GM18511 (cell line): Measurements from ENCODE around the gene IGF2BP2.
A peak's percentile ranks its signal among the peaks of the same experiment; 100 is the strongest.
"Not testable (repeated sequence)": the region's sequence is repeated elsewhere in the genome, so short reads cannot be mapped to it uniquely, and the experiment has no call there.

Experiments
- ATAC-seq: cut with Tn5 transposase; IDR thresholded peaks from one replicate; pipeline ENCODE4 v1.9.1; 2021; ENCODE audit warnings: mild to moderate bottlenecking, moderate library complexity; ENCODE audit not compliant: unreplicated experiment

The IGF2BP2 gene

GRCh38 chr3:185678027-185678426, 146.8 kb downstream of the IGF2BP2 start:
- no peak for ATAC-seq

GRCh38 chr3:185677146-185677829, 147.6 kb downstream of the IGF2BP2 start:
- no peak for ATAC-seq

GRCh38 chr3:185667574-185667973, 157.3 kb downstream of the IGF2BP2 start:
- no peak for ATAC-seq

DNA sequence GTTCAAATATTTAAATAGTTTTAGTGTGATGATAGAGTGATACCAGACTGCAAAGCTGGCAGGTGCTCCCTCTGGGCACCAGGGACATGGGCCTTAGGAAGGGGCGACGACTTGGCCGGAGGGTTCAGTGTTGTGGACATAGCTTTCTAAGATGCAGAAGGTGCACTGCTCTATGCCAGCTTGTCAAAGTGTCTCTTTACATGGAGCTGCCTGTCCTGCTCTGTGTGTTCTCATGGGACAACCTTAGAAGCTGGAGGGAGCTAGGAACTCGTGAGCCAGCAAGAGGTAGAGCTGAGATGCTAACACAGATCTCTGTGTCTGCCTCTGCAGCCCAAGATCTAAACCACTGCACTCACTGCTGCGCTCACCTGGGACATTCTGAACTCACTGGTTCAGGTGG, 160.9 kb downstream of the IGF2BP2 start:
- no peak for ATAC-seq

DNA sequence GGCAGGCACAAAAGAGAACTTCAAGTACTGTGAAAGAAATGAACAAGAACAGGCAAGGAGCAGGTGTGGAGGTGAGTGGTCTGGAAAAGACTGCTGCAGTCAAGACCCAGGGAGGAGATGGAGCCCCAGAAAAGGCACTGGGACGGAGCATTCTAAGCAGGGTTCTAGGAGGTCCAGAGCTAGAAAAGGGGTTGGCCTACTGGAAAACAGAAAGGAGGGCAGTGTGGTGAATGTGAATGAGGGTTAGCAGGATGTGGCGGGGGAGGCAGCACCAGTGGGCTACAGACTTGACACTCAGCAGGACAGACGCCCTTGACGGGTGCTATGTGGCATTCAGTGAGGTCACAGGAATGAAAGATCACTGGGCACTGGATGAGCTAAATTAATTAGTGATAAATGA, 163.1 kb downstream of the IGF2BP2 start:
- ATAC-seq: no peak

DNA sequence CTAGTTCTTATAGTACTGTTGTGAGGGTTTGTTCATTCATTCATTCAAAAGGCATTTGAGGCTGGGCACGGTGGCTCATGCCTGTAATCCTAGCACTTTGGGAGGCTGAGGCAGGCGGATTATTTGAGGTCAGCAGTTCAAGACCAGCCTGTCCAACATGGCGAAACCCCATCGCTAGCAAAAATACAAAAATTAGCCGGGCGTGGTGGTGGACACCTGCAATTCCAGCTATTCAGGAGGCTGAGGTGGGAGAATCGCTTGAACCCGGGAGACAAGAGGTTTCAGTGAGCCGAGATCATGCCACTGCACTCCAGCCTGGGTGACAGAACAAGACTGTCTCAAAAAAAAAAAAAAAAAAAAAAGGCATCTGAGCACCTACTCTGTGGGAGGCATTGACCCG, 163.5 kb downstream of the IGF2BP2 start:
- not testable (repeated sequence) for ATAC-seq

GRCh38 chr3:185659942-185660921, 164.6 kb downstream of the IGF2BP2 start:
- ATAC-seq: peak; percentile 65

GRCh38 chr3:185658943-185659342, 165.9 kb downstream of the IGF2BP2 start:
- ATAC-seq: no peak

GRCh38 chr3:185658504-185658912, 166.3 kb downstream of the IGF2BP2 start:
- ATAC-seq: no peak

- ATAC-seq: no peak
Observed at GRCh38 chr3:185657691-185658503, 166.9 kb downstream of the IGF2BP2 start.

DNA sequence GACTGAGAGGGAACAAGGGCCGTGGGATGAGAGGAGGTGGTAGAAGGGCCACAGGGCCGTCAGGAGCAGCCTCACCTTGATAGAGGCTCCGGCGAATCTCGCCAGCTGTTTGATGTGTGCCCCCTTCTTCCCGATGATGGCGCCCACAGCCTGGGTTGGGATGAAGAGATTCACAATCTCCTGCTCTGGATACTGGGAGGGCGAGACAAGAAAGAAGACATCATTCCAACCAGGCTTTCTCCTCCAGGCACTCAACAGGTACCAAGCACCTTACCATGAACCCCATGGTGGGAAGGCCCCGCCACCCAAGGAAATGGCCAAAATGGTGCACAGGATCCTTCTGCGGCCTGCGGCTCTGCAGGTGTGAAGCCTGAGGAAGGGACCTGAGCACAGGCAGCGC, 167.6 kb downstream of the IGF2BP2 start:
- ATAC-seq: no peak

DNA sequence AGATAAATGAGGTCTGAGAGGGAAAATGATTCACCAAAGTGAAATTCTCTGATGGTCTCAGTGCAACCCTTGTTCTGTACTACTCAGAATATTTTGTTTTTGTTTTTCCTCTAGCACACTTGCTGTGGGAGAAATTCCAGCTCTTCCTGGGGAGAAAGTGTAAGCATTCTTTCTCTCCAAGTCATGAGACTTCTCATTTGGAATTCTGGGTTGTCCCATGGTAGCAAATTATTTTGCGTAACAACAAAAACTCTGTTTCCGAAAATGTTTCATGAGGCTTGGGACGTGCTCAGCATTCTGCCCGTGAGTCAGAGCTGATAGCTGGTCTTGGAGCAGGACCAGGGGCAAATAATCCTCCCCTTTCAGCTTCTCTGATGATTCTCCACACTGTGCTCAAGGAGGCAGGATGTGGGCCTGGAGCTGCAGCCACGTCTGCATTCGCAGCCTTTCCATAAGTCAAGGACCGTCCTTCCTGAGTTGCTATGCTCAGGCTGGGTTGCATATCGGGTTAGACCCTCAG, 168.5 kb downstream of the IGF2BP2 start:
- no peak for ATAC-seq

- ATAC-seq: no peak
Observed at GRCh38 chr3:185655426-185656320, 169.2 kb downstream of the IGF2BP2 start.

DNA sequence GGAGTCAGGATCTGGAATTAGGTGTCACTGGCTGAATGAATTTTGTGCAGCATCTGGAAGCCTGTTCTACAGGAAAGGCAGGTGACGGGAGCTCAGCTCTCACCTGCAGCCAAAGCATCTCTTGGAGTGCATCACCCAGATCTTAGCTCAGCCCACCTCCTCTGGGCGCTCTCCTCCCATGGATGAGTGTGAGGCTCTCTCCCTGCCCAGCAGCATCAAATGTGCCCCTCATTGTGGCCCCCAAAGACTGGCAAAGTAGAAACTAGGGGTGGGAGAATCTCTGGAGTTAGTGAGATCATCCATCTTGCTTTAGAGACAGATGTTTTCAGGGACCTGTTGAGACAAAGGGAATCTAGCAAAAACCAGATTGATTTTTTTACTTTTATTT, 170.1 kb downstream of the IGF2BP2 start:
- ATAC-seq: no peak

- ATAC-seq: no peak
Observed at GRCh38 chr3:185653949-185654757, 170.7 kb downstream of the IGF2BP2 start.

DNA sequence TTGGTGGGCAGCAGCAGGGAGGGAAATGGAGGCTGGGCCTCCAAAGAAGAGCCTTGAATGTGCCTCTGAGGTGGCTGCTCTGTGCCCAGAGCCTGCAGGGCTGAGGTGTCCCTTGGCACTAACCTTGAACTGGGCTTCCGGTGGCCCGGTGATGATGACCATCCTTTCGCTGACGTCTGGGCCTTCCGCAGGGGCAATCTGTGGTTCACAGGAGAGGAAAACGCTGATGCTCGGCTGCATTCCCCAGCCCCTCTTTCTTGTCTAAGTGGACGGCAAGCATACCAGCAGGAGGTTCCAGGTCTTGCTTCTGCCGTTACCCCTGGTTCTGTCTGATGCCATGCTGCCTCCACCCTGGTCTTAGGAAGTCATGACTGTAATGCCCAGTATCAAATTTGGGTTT, 172.9 kb downstream of the IGF2BP2 start:
- no peak for ATAC-seq

DNA sequence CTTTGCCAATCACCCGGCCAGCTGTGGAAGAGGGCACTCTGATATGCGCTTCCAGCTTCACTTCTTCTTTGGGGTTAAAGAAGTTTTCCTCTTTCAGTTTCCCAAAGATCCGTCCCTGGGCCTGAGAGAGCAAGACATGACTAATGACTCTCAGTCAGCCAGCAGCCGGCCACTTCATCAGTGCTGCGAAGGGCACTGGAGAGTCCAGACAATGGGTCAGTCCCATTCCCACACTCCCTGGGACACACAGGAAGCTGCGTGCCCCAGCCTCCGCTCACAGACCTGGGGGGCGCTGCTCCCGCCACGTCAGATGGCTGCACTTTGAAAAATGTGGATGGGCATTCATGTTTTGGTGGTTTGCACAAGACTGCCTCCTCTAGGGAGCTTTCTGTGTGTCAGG, 175.4 kb downstream of the IGF2BP2 start:
- no peak for ATAC-seq

DNA sequence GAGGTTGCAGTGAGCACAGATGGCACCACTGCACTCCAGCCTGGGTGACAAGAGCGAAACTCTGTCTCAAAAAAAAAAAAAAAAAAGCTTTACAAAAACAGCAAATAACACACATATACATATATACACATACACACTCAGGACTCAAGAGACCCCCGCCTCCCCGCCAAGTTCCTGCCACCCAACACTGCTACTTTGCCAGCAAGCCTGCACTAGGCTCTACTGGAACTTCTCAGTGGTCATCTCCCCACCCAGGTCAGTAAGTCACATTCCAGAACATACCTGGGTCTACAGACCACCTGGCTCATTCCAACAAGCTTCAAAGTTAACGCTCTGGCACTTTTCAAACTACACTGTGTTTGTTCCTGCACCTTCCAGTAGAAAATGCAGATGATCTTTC, 176.4 kb downstream of the IGF2BP2 start:
- ATAC-seq: no peak

- no peak for ATAC-seq
Observed at GRCh38 chr3:185647880-185648210, 177.0 kb downstream of the IGF2BP2 start.
